Omental fat pad (tissue), 4 donors: ENCODE measurements around the gene SARDH. TPM values are rescaled to one million over a fixed set of nuclear protein-coding genes. Genes with fewer than 3 reads are reported as not detected.

ENCODE experiments used
- ATAC-seq: fragments of 150-250 bp; one replicate; pipeline ENCODE4 v1.9.1; 2016; ENCODE audit warnings: mild to moderate bottlenecking, moderate library complexity; ENCODE audit not compliant: low FRiP score
- DNase-seq: peaks from one replicate; pipeline ENCODE4 v3.0.0-alpha.2; 2019; ENCODE audit warnings: low spot score
- CTCF ChIP-seq, 3 donors: fragments of 450-650 bp; IDR thresholded peaks; one replicate each; pipeline ENCODE4 v1.5.1; 2016 to 2017; ENCODE audit warnings: antibody characterized with exemption in 3 of 3, mild to moderate bottlenecking in 3 of 3, moderate library complexity in 2 of 3
- total RNA-seq, 4 donors: library from RNA; depleted of rRNA; stranded (reverse); fragments of >200 nt; gene quantifications; one replicate each; pipeline ENCODE4 v1.1.0, GENCODE V29; 2016

SARDH gene
- total RNA-seq, 4 donors from 2014 or later = 0.56 to 6.9 (median 1.8) TPM

GRCh38 chr9:133784731-133785561 lies 46.8 kb upstream of the SARDH start:
- no peak for TF ChIP-seq CTCF (IDR thresholded peaks at IDR 0.05)

GRCh38 chr9:133783331-133783731 lies 45.2 kb upstream of the SARDH start:
- DNase-seq (no peak), ATAC-seq (no peak)
- TF ChIP-seq CTCF (IDR thresholded peaks at IDR 0.05) = no peak

More at GRCh38 chr9:133784731-133785561, 46.8 kb upstream of the SARDH start:
- no peak for DNase-seq
- no peak for ATAC-seq

DNA sequence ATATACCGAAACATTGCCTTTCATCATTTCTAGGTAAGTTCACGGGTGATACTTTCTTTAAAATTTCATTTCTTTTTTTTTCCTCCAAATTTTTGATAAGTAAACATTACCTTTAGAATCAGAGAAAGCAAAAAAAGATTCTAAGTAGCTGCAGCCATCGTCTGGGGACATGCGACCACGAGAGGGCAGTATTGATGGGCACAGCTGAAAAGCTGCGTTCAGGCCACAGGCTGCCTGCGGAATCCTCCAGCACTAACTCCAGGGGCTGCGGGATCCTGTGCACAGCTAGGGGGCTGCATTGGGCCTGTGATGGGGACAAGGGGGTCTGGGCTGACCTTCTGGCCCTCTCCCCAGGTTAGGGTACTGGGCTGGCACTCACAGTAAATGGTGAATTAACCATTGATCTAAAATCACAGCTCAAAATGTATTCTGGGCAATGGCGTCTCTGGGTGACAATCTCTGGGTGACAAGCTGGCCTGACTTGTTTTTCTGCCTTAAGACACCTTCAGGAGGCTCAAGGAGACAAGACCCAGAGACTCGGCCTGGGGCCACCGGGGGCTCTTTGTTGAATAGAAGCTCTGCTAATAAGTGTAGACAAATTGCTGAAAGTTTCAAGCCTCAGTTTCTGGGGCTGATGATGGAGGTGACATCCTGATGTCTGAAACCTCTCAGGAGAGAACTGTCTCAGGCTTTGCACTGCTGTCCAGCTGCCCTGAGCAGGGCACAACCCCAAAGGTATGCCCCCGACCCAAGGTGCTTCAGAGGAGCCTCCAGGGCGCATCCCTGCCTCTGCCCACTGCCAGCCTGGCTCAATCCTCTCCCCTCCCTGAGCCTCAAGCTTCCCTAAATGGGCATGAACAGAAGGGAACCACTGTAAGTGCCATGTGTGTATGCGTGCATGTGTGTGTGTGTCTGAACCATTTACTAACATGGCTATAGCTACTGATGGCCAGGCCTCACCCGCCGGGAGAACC lies 44.3 kb upstream of the SARDH start:
- no peak for ATAC-seq
- peak; percentile 66 for DNase-seq
- TF ChIP-seq CTCF (IDR thresholded peaks at IDR 0.05) = no peak

DNA sequence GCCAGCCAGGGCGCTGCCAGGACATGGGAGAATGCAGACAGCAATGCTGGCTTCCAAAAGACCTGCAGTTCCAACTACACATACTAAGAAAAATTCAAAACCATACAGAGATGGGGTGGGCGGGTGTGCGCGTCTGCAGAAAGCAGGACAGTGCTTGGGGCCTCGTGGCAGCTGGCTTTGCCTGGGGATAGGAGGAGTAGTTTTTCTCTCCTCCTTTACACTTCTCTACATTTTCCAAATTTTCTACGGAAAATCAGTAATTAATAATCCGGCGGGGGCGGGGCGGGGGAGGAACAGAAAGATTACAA lies 43.6 kb upstream of the SARDH start:
- no peak for TF ChIP-seq CTCF (IDR thresholded peaks at IDR 0.05)
- DNase-seq (no peak), ATAC-seq (no peak)

GRCh38 chr9:133780962-133781827 lies 43.0 kb upstream of the SARDH start:
- ATAC-seq (no peak), DNase-seq (no peak)
- no peak for TF ChIP-seq CTCF (IDR thresholded peaks at IDR 0.05)

DNA sequence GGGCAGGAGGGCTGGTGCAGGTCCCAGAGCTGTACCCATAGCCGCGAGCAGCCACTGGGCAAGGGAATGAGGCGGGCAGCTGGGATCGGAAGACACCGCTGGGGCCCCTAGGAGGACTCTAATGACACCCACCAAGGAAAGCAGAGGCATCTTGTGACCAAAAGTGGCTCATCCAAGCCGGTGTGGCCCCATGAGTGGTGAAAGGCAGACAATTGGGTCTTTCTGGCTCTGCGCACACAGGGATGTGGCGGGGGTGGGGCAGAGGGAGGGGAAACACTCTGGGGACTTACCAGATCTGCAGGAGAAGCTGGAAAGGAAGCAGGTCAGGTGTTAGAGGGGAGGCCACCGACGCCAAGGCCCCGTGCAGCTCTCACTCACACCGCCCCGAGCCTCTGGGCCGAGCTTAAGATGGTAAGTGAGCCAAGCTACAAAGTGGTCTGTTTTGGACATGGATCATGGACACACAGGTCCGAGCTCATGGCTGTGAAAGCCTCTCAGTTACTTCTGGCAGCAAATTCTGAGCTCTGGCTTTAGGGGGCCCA lies 42.3 kb upstream of the SARDH start:
- TF ChIP-seq CTCF (IDR thresholded peaks at IDR 0.05) = no peak
- DNase-seq (no peak), ATAC-seq (no peak)
